Endothelial cell of umbilical vein (primary cell): ENCODE data around the gene CPA4.

Experiments used
- CTCF ChIP-seq, 2 donors: IDR thresholded peaks; 1 replicate in 1 of 2; 2 replicates in 1 of 2; pipeline ENCODE4 v1.5.1; 2011; ENCODE audit warnings: low read length in 2 of 2, mild to moderate bottlenecking in 2 of 2, moderate library complexity in 2 of 2, control low read depth in 1 of 2, inconsistent platforms in 1 of 2, low read depth in 1 of 2; ENCODE audit not compliant: insufficient read depth in 1 of 2; ENCODE audit errors: extremely low read depth in 1 of 2
- EZH2 ChIP-seq: IDR thresholded peaks from 2 replicates; pipeline ENCODE4 v1.6.1; 2012; ENCODE audit warnings: borderline replicate concordance, low read depth, mild to moderate bottlenecking, moderate library complexity, low read length, inconsistent platforms; ENCODE audit not compliant: severe bottlenecking
- FOS ChIP-seq: IDR thresholded peaks from 2 replicates; pipeline ENCODE4 v1.6.1; 2011; ENCODE audit warnings: mild to moderate bottlenecking, low read length, moderate library complexity, borderline replicate concordance; ENCODE audit not compliant: insufficient read depth
- JUN ChIP-seq: IDR thresholded peaks from 2 replicates; pipeline ENCODE4 v1.6.1; 2011; ENCODE audit warnings: borderline replicate concordance, low read depth; ENCODE audit not compliant: insufficient read length, insufficient read depth
- POLR2A ChIP-seq: IDR thresholded peaks from 2 replicates; pipeline ENCODE4 v1.6.1; 2012; ENCODE audit warnings: low read depth, mild to moderate bottlenecking, control low read depth, low read length
- POLR2AphosphoS5 ChIP-seq: IDR thresholded peaks from 2 replicates; pipeline ENCODE4 v1.6.1; 2012; ENCODE audit warnings: low read depth, mild to moderate bottlenecking, control low read depth, low read length, moderate library complexity; ENCODE audit not compliant: insufficient read depth

- TF ChIP-seq CTCF (IDR thresholded peaks at IDR 0.05; ENCODE audit: extremely low read depth in 1 of 2, insufficient read depth in 1 of 2, low read depth in 1 of 2, low read length in 2 of 2) (no peak), JUN (no peak), FOS (no peak), POLR2A (no peak), POLR2AphosphoS5 (no peak), EZH2 (no peak)
Measured at GRCh38 chr7:130274296-130274695, 18.7 kb upstream of the CPA4 start.
